WTC11 (cell line): ENCODE results near the gene TMEM151B. TPM values are rescaled to one million over a fixed set of nuclear protein-coding genes. Genes with fewer than 3 reads are reported as not detected.
A peak's percentile ranks its signal among the peaks of the same experiment; 100 is the strongest.

ENCODE experiments used
- ATAC-seq: fragments of 200-7000 bp; cut with Tn5 transposase; 2 replicates; pipeline ENCODE4 v1.10.0; 2021; ENCODE audit warnings: mild to moderate bottlenecking, moderate library complexity
- CTCF ChIA-PET: fragments of 300-600 bp; sonication (Branson Sonifier 250); formaldehyde crosslinking; loops from one replicate; lab custom pipeline; 2021; ENCODE audit warnings: antibody characterized with exemption; lab: Charles Lee
- POLR2A ChIA-PET: fragments of 350-600 bp; sonication (Branson Sonifier 250); formaldehyde crosslinking; loops from one replicate; lab custom pipeline; 2021; ENCODE audit warnings: antibody characterized with exemption; lab: Charles Lee
- DNase-seq: peaks from one replicate; pipeline ENCODE4 v3.0.0; 2021; ENCODE audit warnings: low spot score
- H3K27ac Mint-ChIP-seq: 2 replicates; pipeline ENCODE4 v1.8.0; 2021; ENCODE audit warnings: mixed read lengths
- H3K27me3 Mint-ChIP-seq: 2 replicates; pipeline ENCODE4 v1.8.0; 2021; ENCODE audit warnings: low read depth, mild to moderate bottlenecking, moderate library complexity, mixed read lengths
- H3K36me3 Mint-ChIP-seq: 2 replicates; pipeline ENCODE4 v1.8.0; 2021; ENCODE audit warnings: mixed read lengths
- H3K4me1 Mint-ChIP-seq: 2 replicates; pipeline ENCODE4 v1.8.0; 2022; ENCODE audit warnings: mixed read lengths
- H3K4me3 Mint-ChIP-seq: 2 replicates; pipeline ENCODE4 v1.8.0; 2021; ENCODE audit warnings: mild to moderate bottlenecking, moderate library complexity, mixed read lengths
- H3K9me3 Mint-ChIP-seq: 2 replicates; pipeline ENCODE4 v1.8.0; 2021; ENCODE audit warnings: mixed read lengths
- AFF4 ChIP-seq: sonication (generic); formaldehyde crosslinking; IDR thresholded peaks from 2 replicates; pipeline ENCODE4 v1.8.1; 2023; ENCODE audit warnings: mild to moderate bottlenecking, missing genetic modification reagents, borderline replicate concordance
- ATF2 ChIP-seq: sonication (generic); formaldehyde crosslinking; IDR thresholded peaks from 2 replicates; pipeline ENCODE4 v1.8.1; 2022; ENCODE audit warnings: low read depth, missing genetic modification reagents, borderline replicate concordance
- E2F4 ChIP-seq: sonication (generic); formaldehyde crosslinking; IDR thresholded peaks from 2 replicates; pipeline ENCODE4 v1.8.1; 2022; ENCODE audit warnings: low read depth, mild to moderate bottlenecking, moderate library complexity, missing genetic modification reagents, borderline replicate concordance
- FOXP1 ChIP-seq: sonication (generic); formaldehyde crosslinking; IDR thresholded peaks from 2 replicates; pipeline ENCODE4 v1.8.0; 2022; ENCODE audit warnings: missing genetic modification reagents, mild to moderate bottlenecking, moderate library complexity, borderline replicate concordance
- GTF2I ChIP-seq: fragments of 250-450 bp; sonication (Bioruptor Pico); conservative IDR thresholded peaks from 2 replicates; pipeline ENCODE4 v1.4.0; 2021; ENCODE audit warnings: mild to moderate bottlenecking
- IRF1 ChIP-seq: sonication (generic); formaldehyde crosslinking; IDR thresholded peaks from 2 replicates; pipeline ENCODE4 v1.8.0; 2023; ENCODE audit warnings: missing genetic modification reagents
- IRF2 ChIP-seq: sonication (generic); formaldehyde crosslinking; IDR thresholded peaks from 2 replicates; pipeline ENCODE4 v1.8.0; 2022; ENCODE audit warnings: low read depth, missing genetic modification reagents, borderline replicate concordance
- JAZF1 ChIP-seq: fragments of 250-450 bp; sonication (Bioruptor Pico); IDR thresholded peaks from 2 replicates; pipeline ENCODE4 v1.9.0; 2021; ENCODE audit warnings: moderate library complexity, mild to moderate bottlenecking, inconsistent platforms
- SOX15 ChIP-seq: fragments of 250-450 bp; sonication (Bioruptor Pico); IDR thresholded peaks from 2 replicates; pipeline ENCODE4 v1.9.0; 2021; ENCODE audit warnings: mild to moderate bottlenecking
- ZBTB21 ChIP-seq: sonication (generic); formaldehyde crosslinking; IDR thresholded peaks from 2 replicates; pipeline ENCODE4 v1.8.1; 2023; ENCODE audit warnings: mild to moderate bottlenecking, missing genetic modification reagents, borderline replicate concordance
- ZNF671 ChIP-seq: fragments of 250-450 bp; sonication (Bioruptor Pico); IDR thresholded peaks from 2 replicates; pipeline ENCODE4 v1.8.0; 2021; ENCODE audit warnings: mild to moderate bottlenecking
- total RNA-seq: library from RNA; stranded (reverse); gene quantifications from 3 replicates; pipeline ENCODE4 v1.2.3, GENCODE V29; 2021
- TF ChIP-seq, protein P1 (sequence below): sonication (generic); formaldehyde crosslinking; IDR thresholded peaks from 2 replicates; pipeline ENCODE4 v1.8.0; 2023; ENCODE audit warnings: missing genetic modification reagents, mild to moderate bottlenecking, borderline replicate concordance
- TF ChIP-seq, protein P2 (sequence below): fragments of 250-450 bp; sonication (Bioruptor Pico); conservative IDR thresholded peaks from 2 replicates; pipeline ENCODE4 v1.9.0; 2021; ENCODE audit warnings: mild to moderate bottlenecking

Gene TMEM151B
- total RNA-seq, 1 experiment from 2014 or later, result 5.5 TPM

DNA sequence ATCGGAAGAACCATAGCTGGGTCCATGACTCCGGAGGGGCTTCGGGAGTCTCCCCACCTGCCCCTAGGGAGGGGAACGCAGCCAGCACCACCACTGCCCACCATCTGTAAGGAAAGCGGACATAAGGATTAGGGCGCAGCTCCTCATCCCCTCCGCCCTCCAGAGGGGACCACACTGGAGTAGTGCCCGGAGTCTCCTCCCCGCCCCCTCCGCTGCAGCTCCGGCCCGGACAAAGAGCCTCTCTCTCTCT is 13.6 kb upstream of the TMEM151B start:
- Mint-ChIP-seq H3K4me1 (peaks cover 30% of the 10 kb centered on the region), H3K27me3 (no peaks in the 10 kb centered on the region), H3K9me3 (no peaks in the 10 kb centered on the region), H3K36me3 (peaks cover 41% of the 10 kb centered on the region), H3K4me3 (peak overlapping the region; percentile 83), H3K27ac (peak overlapping the region; percentile 87)
- no peak for DNase-seq
- no peak for ATAC-seq
- ChIA-PET CTCF (interaction anchor here (0.6 to 4.4 kb wide), 39 partner anchors 8 to 627 kb away, joined by 3 to 76 read pairs (median 4); partner anchors contain the start of genes AARS2, HSP90AB1, SLC29A1 and TMEM151B), POLR2A (interaction anchor here (0.5 to 3.7 kb wide), 18 partner anchors 10 to 330 kb away, joined by 3 to 83 read pairs (median 4); partner anchors contain the start of genes AARS2, CDC5L, HSP90AB1 and SLC29A1)
- TF ChIP-seq IRF2, result no peak
- no peak for TF ChIP-seq IRF1 (CRISPR knock-in tag)
- no peak for TF ChIP-seq AFF4 (CRISPR knock-in tag)
- TF ChIP-seq ZNF671, result 0 out of 2 replicates have a peak, but pooled peaks have one; percentile 28
- no peak for TF ChIP-seq ZBTB21 (CRISPR knock-in tag)
- TF ChIP-seq, protein P1, sequence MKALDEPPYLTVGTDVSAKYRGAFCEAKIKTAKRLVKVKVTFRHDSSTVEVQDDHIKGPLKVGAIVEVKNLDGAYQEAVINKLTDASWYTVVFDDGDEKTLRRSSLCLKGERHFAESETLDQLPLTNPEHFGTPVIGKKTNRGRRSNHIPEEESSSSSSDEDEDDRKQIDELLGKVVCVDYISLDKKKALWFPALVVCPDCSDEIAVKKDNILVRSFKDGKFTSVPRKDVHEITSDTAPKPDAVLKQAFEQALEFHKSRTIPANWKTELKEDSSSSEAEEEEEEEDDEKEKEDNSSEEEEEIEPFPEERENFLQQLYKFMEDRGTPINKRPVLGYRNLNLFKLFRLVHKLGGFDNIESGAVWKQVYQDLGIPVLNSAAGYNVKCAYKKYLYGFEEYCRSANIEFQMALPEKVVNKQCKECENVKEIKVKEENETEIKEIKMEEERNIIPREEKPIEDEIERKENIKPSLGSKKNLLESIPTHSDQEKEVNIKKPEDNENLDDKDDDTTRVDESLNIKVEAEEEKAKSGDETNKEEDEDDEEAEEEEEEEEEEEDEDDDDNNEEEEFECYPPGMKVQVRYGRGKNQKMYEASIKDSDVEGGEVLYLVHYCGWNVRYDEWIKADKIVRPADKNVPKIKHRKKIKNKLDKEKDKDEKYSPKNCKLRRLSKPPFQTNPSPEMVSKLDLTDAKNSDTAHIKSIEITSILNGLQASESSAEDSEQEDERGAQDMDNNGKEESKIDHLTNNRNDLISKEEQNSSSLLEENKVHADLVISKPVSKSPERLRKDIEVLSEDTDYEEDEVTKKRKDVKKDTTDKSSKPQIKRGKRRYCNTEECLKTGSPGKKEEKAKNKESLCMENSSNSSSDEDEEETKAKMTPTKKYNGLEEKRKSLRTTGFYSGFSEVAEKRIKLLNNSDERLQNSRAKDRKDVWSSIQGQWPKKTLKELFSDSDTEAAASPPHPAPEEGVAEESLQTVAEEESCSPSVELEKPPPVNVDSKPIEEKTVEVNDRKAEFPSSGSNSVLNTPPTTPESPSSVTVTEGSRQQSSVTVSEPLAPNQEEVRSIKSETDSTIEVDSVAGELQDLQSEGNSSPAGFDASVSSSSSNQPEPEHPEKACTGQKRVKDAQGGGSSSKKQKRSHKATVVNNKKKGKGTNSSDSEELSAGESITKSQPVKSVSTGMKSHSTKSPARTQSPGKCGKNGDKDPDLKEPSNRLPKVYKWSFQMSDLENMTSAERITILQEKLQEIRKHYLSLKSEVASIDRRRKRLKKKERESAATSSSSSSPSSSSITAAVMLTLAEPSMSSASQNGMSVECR (CRISPR knock-in tag), result 0 out of 2 replicates have a peak, but pooled peaks have one; percentile 3
- no peak for TF ChIP-seq JAZF1
- TF ChIP-seq E2F4 (CRISPR knock-in tag), result 0 out of 2 replicates have a peak, but pooled peaks have one; percentile 5
- TF ChIP-seq, all 79 proteins: peak for 3

- H3K4me3 Mint-ChIP-seq, result peak within 1 kb of the TSS; percentile 83
- DNase-seq, result peak; percentile 76
- H3K27ac Mint-ChIP-seq, result peak within 1 kb of the TSS; percentile 87
- H3K27me3 Mint-ChIP-seq, result no peaks in the 10 kb centered on the region
- H3K4me1 Mint-ChIP-seq, result peaks cover 27% of the 10 kb centered on the region
- POLR2A ChIA-PET, result interaction anchor here (0.6 to 3.7 kb wide), 17 partner anchors 10 to 331 kb away, joined by 3 to 83 read pairs (median 4); partner anchors contain the start of genes AARS2, CDC5L, HSP90AB1 and SLC29A1
- peaks cover 36% of the 10 kb centered on the region for H3K36me3 Mint-ChIP-seq
- H3K9me3 Mint-ChIP-seq, result no peaks in the 10 kb centered on the region
- ATAC-seq, result peak; percentile 31
- CTCF ChIA-PET, result interaction anchor here (0.7 to 4.4 kb wide), 35 partner anchors 8 to 628 kb away, joined by 3 to 76 read pairs (median 5); partner anchors contain the start of genes AARS2, HSP90AB1, SLC29A1 and TMEM151B
- TF ChIP-seq, protein P2, sequence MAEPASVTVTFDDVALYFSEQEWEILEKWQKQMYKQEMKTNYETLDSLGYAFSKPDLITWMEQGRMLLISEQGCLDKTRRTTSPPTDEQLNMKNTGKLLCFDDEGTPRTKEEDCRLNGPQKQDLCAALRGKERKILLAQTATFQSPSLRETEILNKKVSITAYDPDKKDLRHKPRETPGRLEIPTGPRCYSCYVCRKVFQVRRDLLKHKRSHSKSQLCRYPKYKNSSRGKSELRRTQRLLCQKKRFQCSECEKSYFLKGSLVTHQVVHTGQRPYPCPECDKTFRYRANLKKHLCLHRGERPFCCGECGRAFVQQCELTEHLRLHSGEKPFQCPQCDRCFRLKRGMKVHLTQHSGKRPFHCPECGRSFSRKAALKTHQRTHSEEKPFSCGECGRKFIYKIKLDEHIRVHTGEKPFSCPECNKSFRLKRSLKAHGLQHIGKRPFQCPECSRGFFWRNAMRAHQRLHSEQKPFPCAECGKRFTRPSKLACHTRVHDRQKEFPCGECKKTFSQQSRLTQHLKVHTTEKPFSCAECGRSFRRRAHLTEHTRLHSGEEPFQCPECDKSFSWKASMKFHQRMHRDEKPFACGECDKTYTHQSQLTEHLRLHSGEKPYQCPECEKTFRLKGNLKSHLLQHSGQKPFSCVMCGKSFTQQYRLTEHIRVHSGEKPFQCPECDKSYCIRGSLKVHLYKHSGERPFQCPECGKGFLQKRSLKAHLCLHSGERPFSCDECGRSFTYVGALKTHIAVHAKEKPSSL, result no peak
- TF ChIP-seq FOXP1, result peak; percentile 79
- TF ChIP-seq, protein P1 (CRISPR knock-in tag), result peak; percentile 71; the same call in 1 of the 2 replicates
- TF ChIP-seq ATF2, result no peak
- no peak for TF ChIP-seq GTF2I (CRISPR knock-in tag)
- no peak for TF ChIP-seq SOX15 (CRISPR knock-in tag)
Observed at GRCh38 chr6:44257025-44257752, 13.1 kb upstream of the TMEM151B start, which contains the start of gene SLC35B2. Gene SLC35B2 (minus strand): TSS chr6:44257528. CDS start chr6:44257410, 118 bp downstream.
